Activated CD4-positive, alpha-beta T cell treated with anti-CD3 and anti-CD28 coated beads for 36 hours (primary cell): ENCODE data around the gene VPS26A. TPM values are rescaled to one million over a fixed set of nuclear protein-coding genes. Genes with fewer than 3 reads are reported as not detected.

Source experiments
- ATAC-seq: fragments of 200-7000 bp; cut with Tn5 transposase; one replicate; pipeline ENCODE4 v1.10.0; 2021; ENCODE audit warnings: mild to moderate bottlenecking, moderate library complexity
- CTCF ChIA-PET: fragments of 350-600 bp; sonication (Branson Sonifier 250); formaldehyde crosslinking; loops from one replicate; lab custom pipeline; 2021; ENCODE audit warnings: antibody characterized with exemption; lab: Charles Lee
- POLR2A ChIA-PET: fragments of 350-600 bp; sonication (Branson Sonifier 250); formaldehyde crosslinking; loops from one replicate; lab custom pipeline; 2021; ENCODE audit warnings: antibody characterized with exemption, inconsistent platforms; lab: Charles Lee
- DNase-seq: peaks from one replicate; pipeline ENCODE4 v3.0.0-alpha.2; 2020
- H3K27ac Mint-ChIP-seq: one replicate; pipeline ENCODE4 v1.8.0; 2021; ENCODE audit warnings: mixed read lengths
- H3K27me3 Mint-ChIP-seq: one replicate; pipeline ENCODE4 v1.8.0; 2021; ENCODE audit warnings: mixed read lengths
- H3K36me3 Mint-ChIP-seq: one replicate; pipeline ENCODE4 v1.8.0; 2021; ENCODE audit warnings: low read depth, mixed read lengths
- H3K4me1 Mint-ChIP-seq: one replicate; pipeline ENCODE4 v1.8.0; 2021; ENCODE audit warnings: mixed read lengths
- H3K4me3 Mint-ChIP-seq: one replicate; pipeline ENCODE4 v1.8.0; 2021; ENCODE audit warnings: mild to moderate bottlenecking, moderate library complexity, mixed read lengths
- H3K9me3 Mint-ChIP-seq: one replicate; pipeline ENCODE4 v1.8.0; 2021; ENCODE audit warnings: low read depth, mixed read lengths
- intact Hi-C, 2 experiments: fragments of 100-400 bp; cut with DNase I in 1 of 2; cut with micrococcal nuclease in 1 of 2; formaldehyde crosslinking; loops; one replicate each; pipeline versions ENCODE4 v1.14.2 to v1.15.1; 2022 to 2024; cut with DNase I, micrococcal nuclease
- total RNA-seq, 2 experiments: library from RNA; stranded (reverse); gene quantifications; one replicate each; pipeline ENCODE4 v1.2.3, GENCODE V29; 2021

Gene VPS26A
- total RNA-seq, 2 experiments from 2014 or later = 27.1 to 32.2 TPM

DNA sequence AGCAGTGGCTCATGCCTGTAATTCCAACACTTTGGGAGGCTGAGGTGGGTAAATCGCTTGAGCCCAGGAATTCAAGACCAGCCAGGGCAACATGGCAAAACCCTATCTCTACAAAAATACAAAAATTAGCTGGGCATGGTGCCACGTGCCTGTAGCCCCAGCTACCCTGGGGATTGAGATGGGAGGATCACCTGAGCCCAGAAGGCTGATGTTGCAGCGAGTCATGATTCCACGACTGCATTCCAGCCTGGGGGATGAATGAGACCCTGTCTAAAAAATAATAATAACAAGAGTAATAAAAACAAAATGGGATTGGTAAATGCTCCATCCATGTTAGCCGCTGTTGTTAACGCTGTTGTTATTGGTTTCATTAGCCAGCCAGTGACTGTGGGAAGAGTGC lies 94.9 kb downstream of the VPS26A start:
- no peaks in the 10 kb centered on the region for H3K9me3 Mint-ChIP-seq
- ATAC-seq (no peak), DNase-seq (no peak)
- peaks cover 50% of the 10 kb centered on the region for H3K4me1 Mint-ChIP-seq
- POLR2A ChIA-PET = no interaction called here
- H3K36me3 Mint-ChIP-seq = no peaks in the 10 kb centered on the region
- no peak overlapping the region for H3K4me3 Mint-ChIP-seq
- H3K27ac Mint-ChIP-seq = no peak overlapping the region
- intact Hi-C loops = no loop called here
- no peaks in the 10 kb centered on the region for H3K27me3 Mint-ChIP-seq
- CTCF ChIA-PET = interaction anchor here (0.6 to 1.4 kb wide), 2 partner anchors 13 to 19 kb away, joined by 3 to 5 read pairs; no protein-coding TSS in a partner anchor

- intact Hi-C loops = no loop called here
- POLR2A ChIA-PET = no interaction called here
- peak within 1 kb of the TSS; percentile 22 for H3K27ac Mint-ChIP-seq
Observed at GRCh38 chr10:69220041-69220451, 96.1 kb downstream of the VPS26A start, which contains the start of gene HKDC1. TSS of gene HKDC1 (plus strand) at chr10:69220332. CDS start at chr10:69220436, 104 bp downstream.

GRCh38 chr10:69220507-69220906 lies 96.5 kb downstream of the VPS26A start:
- intact Hi-C loops = no loop called here
- Mint-ChIP-seq H3K27ac (peak overlapping the region; percentile 22), H3K9me3 (no peaks in the 10 kb centered on the region), H3K4me3 (no peak overlapping the region), H3K4me1 (peaks cover 44% of the 10 kb centered on the region), H3K27me3 (no peaks in the 10 kb centered on the region), H3K36me3 (no peaks in the 10 kb centered on the region)
- ChIA-PET POLR2A (interaction anchor here (0.6 kb wide), 1 partner anchor 83 kb away, joined by 5 read pairs; no protein-coding TSS in a partner anchor), CTCF (interaction anchor here (0.6 kb wide), 1 partner anchor 177 kb away, joined by 3 read pairs; no protein-coding TSS in a partner anchor)
- no peak for ATAC-seq
- DNase-seq = no peak

More at GRCh38 chr10:69220041-69220451, 96.1 kb downstream of the VPS26A start, which contains the start of gene HKDC1:
- H3K27me3 Mint-ChIP-seq = no peaks in the 10 kb centered on the region
- no peak within 1 kb of the TSS for H3K4me3 Mint-ChIP-seq
- no peak for DNase-seq
- CTCF ChIA-PET = no interaction called here
- H3K36me3 Mint-ChIP-seq = no peaks in the 10 kb centered on the region
- peaks cover 44% of the 10 kb centered on the region for H3K4me1 Mint-ChIP-seq
- no peak for ATAC-seq
- H3K9me3 Mint-ChIP-seq = no peaks in the 10 kb centered on the region

Other genes starting within 250 kb of the VPS26A start
- 10 to 100 TPM; 61.6 to 81.6 TPM for gene DDX50, start 222.9 kb upstream of the VPS26A start, total RNA-seq
- 100 to 1,000 TPM; 187 to 192 TPM for gene DDX21, start 168.0 kb upstream of the VPS26A start, total RNA-seq
- 10 to 100 TPM; 12.9 to 15.6 TPM for gene KIFBP, start 135.4 kb upstream of the VPS26A start, total RNA-seq
- 100 to 1,000 TPM; 375 to 400 TPM for gene SRGN, start 36.1 kb upstream of the VPS26A start, total RNA-seq
- 10 to 100 TPM; 46.6 to 54.1 TPM for gene SUPV3L1, start 56.1 kb downstream of the VPS26A start, total RNA-seq
- under 1 TPM; 0.30 to 0.80 TPM for gene HKDC1, start 96.2 kb downstream of the VPS26A start, total RNA-seq
- 100 to 1,000 TPM; 258 to 261 TPM for gene HK1, start 154.3 kb downstream of the VPS26A start, total RNA-seq